AG20443 (cell line): ENCODE results near the gene TRIOBP.
A peak's percentile ranks its signal among the peaks of the same experiment; 100 is the strongest.

Source experiments
- DNase-seq: peaks from one replicate; pipeline ENCODE4 v3.0.0; 2012; ENCODE audit warnings: low spot score, mixed read lengths

Gene TRIOBP

GRCh38 chr22:37731804-37732471, 35.1 kb downstream of the TRIOBP start:
- DNase-seq: no peak

GRCh38 chr22:37732699-37733607, 36.1 kb downstream of the TRIOBP start:
- DNase-seq: no peak

- no peak for DNase-seq
Observed at GRCh38 chr22:37733625-37734401, 37.0 kb downstream of the TRIOBP start.

- no peak for DNase-seq
Observed at GRCh38 chr22:37734402-37734700, 37.5 kb downstream of the TRIOBP start.

GRCh38 chr22:37734964-37735451, 38.2 kb downstream of the TRIOBP start:
- peak; percentile 78 for DNase-seq

- peak; percentile 58 for DNase-seq
Observed at GRCh38 chr22:37739035-37739434, 42.2 kb downstream of the TRIOBP start.

GRCh38 chr22:37739611-37740049, 42.8 kb downstream of the TRIOBP start:
- DNase-seq: no peak

GRCh38 chr22:37740455-37741311, 43.8 kb downstream of the TRIOBP start:
- no peak for DNase-seq

GRCh38 chr22:37741312-37741795, 44.5 kb downstream of the TRIOBP start:
- DNase-seq: peak; percentile 93

GRCh38 chr22:37742376-37743171, 45.7 kb downstream of the TRIOBP start:
- peak; percentile 70 for DNase-seq

- DNase-seq: no peak
Observed at GRCh38 chr22:37744589-37744988, 47.7 kb downstream of the TRIOBP start.

GRCh38 chr22:37745548-37746365, 48.9 kb downstream of the TRIOBP start:
- peak; percentile 91 for DNase-seq

GRCh38 chr22:37746366-37747079, 49.7 kb downstream of the TRIOBP start:
- no peak for DNase-seq

- no peak for DNase-seq
Observed at GRCh38 chr22:37747080-37747714, 50.3 kb downstream of the TRIOBP start.

- no peak for DNase-seq
Observed at GRCh38 chr22:37747715-37748100, 50.9 kb downstream of the TRIOBP start.

- no peak for DNase-seq
Observed at GRCh38 chr22:37748659-37749058, 51.8 kb downstream of the TRIOBP start.

- no peak for DNase-seq
Observed at GRCh38 chr22:37749226-37749625, 52.4 kb downstream of the TRIOBP start.

- DNase-seq: no peak
Observed at GRCh38 chr22:37749831-37750595, 53.2 kb downstream of the TRIOBP start.
